Neural progenitor cell (in vitro differentiated cells): Measurements from ENCODE around the gene THUMPD2.

Experiments
- EZH2 ChIP-seq: fragments of 200-600 bp; sonication (generic); IDR thresholded peaks from 2 replicates; pipeline ENCODE4 v1.6.1; 2017; ENCODE audit warnings: antibody characterized with exemption, mild to moderate bottlenecking, moderate library complexity
- TF ChIP-seq, protein P1 (sequence below): fragments of 200-600 bp; sonication (generic); IDR thresholded peaks from 2 replicates; pipeline ENCODE4 v1.5.1; 2017; ENCODE audit warnings: antibody characterized with exemption, mild to moderate bottlenecking

DNA sequence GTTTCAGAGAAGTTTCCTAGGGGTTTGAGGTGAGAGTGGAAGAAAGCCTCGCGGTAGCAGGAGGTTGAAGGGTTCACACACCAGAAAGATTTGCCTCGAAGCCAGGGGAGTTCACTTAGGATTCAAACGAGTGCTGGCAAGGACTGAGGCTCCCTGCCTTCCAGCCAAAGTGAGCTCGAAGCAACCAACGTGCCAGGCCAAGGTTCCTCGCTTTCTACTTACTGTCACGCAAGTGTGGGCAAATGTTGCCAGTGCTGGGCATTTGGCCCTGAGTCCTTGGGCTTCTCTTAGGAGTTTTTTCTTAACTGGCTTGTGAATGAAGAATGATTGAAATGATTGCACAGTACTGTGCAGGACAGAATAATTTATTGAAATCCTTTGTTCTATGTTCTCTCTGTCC, 59.7 kb downstream of the THUMPD2 start:
- TF ChIP-seq, protein P1, sequence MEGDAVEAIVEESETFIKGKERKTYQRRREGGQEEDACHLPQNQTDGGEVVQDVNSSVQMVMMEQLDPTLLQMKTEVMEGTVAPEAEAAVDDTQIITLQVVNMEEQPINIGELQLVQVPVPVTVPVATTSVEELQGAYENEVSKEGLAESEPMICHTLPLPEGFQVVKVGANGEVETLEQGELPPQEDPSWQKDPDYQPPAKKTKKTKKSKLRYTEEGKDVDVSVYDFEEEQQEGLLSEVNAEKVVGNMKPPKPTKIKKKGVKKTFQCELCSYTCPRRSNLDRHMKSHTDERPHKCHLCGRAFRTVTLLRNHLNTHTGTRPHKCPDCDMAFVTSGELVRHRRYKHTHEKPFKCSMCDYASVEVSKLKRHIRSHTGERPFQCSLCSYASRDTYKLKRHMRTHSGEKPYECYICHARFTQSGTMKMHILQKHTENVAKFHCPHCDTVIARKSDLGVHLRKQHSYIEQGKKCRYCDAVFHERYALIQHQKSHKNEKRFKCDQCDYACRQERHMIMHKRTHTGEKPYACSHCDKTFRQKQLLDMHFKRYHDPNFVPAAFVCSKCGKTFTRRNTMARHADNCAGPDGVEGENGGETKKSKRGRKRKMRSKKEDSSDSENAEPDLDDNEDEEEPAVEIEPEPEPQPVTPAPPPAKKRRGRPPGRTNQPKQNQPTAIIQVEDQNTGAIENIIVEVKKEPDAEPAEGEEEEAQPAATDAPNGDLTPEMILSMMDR = no peak
- no peak for TF ChIP-seq EZH2
